ENCODE measurements around the gene TMEM107.
A peak's percentile ranks its signal among the peaks of the same experiment; 100 is the strongest.

The TMEM107 gene

DNA sequence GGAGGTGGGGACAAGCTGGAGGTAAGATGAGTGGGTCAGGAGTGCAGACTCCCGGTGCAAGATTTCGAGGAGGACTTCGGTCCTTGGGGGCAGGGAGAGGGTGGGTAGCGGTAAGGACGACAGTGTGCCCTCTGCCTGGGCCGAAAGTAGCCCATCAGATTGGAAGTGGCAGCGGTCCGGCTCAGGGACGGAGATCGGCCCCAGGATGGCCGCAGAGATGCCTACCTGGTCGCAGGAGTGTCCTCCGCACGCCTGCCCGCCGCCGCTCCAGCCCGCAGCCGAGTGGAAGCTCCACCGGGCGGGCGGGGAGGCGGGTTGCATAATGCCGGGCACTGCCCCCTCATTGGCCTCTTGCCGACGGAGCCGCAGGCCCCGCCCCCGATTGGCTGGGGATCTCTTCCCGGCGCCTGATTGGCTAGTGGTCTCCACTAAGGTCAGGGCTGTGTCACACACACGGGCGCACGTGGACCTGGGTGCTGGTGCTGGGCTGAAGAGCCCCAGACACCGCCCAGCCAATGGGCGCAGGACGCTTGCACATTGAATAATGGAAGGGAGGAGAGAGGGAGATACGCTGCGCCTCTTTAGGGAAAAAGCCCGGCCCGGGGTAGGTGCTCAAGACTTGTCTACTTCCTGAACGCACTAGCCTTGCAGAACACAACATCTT is 23.9 kb downstream of the TMEM107 start, which contains the start of gene PER1:
Gene PER1 (minus strand): TSS at position 293 of the 664 bp plus-strand sequence. CDS start 1,698 bp downstream, outside the sequence.
- peak within 1 kb of the TSS; percentile 100 for H3K27ac ChIP-seq
- peaks cover 54% of the 10 kb centered on the region for H3K79me2 ChIP-seq
- no peaks in the 10 kb centered on the region for H3K36me3 ChIP-seq (ENCODE audit: control insufficient read depth, insufficient read depth, low read length)
- peaks cover 30% of the 10 kb centered on the region for H3K4me1 ChIP-seq
- H3K9ac ChIP-seq: peak within 1 kb of the TSS; percentile 86
- peak within 1 kb of the TSS; percentile 95 for H3K4me2 ChIP-seq (ENCODE audit: low read length)
- H3K27me3 ChIP-seq (ENCODE audit: control insufficient read depth, insufficient read depth, low read length): no peaks in the 10 kb centered on the region
- H2AFZ ChIP-seq: no peak within 1 kb of the TSS
- no peaks in the 10 kb centered on the region for H3K9me3 ChIP-seq (ENCODE audit: control insufficient read depth, low read length)
- peak within 1 kb of the TSS; percentile 89 for H3K4me3 ChIP-seq (ENCODE audit: low read depth, low read length)
- TF ChIP-seq, protein P1, sequence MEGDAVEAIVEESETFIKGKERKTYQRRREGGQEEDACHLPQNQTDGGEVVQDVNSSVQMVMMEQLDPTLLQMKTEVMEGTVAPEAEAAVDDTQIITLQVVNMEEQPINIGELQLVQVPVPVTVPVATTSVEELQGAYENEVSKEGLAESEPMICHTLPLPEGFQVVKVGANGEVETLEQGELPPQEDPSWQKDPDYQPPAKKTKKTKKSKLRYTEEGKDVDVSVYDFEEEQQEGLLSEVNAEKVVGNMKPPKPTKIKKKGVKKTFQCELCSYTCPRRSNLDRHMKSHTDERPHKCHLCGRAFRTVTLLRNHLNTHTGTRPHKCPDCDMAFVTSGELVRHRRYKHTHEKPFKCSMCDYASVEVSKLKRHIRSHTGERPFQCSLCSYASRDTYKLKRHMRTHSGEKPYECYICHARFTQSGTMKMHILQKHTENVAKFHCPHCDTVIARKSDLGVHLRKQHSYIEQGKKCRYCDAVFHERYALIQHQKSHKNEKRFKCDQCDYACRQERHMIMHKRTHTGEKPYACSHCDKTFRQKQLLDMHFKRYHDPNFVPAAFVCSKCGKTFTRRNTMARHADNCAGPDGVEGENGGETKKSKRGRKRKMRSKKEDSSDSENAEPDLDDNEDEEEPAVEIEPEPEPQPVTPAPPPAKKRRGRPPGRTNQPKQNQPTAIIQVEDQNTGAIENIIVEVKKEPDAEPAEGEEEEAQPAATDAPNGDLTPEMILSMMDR (IDR thresholded peaks at IDR 0.05): no peak

DNA sequence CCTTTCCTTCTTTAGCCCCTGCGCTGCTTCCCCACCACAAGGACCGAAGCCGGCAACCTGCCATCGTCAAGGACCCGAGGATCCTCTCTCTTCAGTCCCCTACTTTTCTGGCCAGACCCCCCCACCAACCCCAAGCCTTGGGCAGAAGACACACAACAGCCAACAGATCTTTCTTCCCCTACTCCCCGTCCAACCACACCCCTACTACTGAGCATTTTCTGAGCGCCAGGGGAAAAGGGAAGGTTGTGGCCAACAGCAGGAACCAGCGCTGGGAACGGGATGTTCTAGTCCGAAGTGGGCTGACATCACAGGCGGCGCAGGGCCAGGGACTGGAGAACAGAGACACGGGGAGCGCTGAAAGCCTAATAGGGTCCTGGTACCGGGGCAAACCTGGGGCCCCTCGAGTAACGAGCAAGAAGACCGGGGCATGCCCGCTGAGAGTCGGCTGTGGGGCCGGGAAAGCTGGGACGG is 24.5 kb downstream of the TMEM107 start:
- Histone ChIP-seq H3K4me1 (peaks cover 30% of the 10 kb centered on the region), H3K79me2 (peaks cover 59% of the 10 kb centered on the region), H3K36me3 (ENCODE audit: control insufficient read depth, insufficient read depth, low read length) (no peaks in the 10 kb centered on the region), H2AFZ (no peak overlapping the region), H3K27ac (peak overlapping the region; percentile 100), H3K4me2 (ENCODE audit: low read length) (peak overlapping the region; percentile 95), H3K27me3 (ENCODE audit: control insufficient read depth, insufficient read depth, low read length) (no peaks in the 10 kb centered on the region), H3K9ac (peak overlapping the region; percentile 86), H3K4me3 (ENCODE audit: low read depth, low read length) (peak overlapping the region; percentile 89), H3K9me3 (ENCODE audit: control insufficient read depth, low read length) (no peaks in the 10 kb centered on the region)
- TF ChIP-seq, protein P1 (IDR thresholded peaks at IDR 0.05): no peak

DNA sequence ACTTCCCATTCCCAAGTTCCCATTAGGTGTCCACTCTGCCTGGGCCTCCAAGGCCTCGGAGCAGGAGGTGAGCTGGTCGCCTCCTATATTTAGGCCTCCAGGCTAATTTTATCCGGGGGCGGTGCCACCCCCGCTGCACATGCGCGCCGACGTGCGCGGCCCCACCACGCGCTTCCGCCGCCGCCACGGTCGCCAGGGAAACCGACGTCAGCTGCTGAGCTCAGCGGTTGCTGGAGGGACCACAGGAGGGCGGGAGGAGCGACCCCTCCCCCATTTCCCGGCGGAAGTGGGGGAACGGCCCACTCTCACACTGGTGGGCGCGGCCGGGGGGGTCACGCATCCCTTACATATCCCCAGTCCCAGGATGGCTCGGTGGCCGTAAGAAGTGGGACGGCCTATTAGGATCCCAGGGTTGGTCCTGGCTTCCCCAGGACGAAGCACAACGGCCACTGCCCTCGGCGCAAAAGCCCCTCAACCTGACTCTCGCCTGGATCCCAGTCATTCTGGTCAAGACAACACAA is 25.0 kb downstream of the TMEM107 start:
- Histone ChIP-seq H3K9ac (peak overlapping the region; percentile 86), H2AFZ (no peak overlapping the region), H3K4me3 (ENCODE audit: low read depth, low read length) (peak overlapping the region; percentile 89), H3K27ac (peak overlapping the region; percentile 100), H3K9me3 (ENCODE audit: control insufficient read depth, low read length) (no peaks in the 10 kb centered on the region), H3K4me2 (ENCODE audit: low read length) (peak overlapping the region; percentile 95), H3K79me2 (peaks cover 59% of the 10 kb centered on the region), H3K36me3 (ENCODE audit: control insufficient read depth, insufficient read depth, low read length) (no peaks in the 10 kb centered on the region), H3K4me1 (peaks cover 30% of the 10 kb centered on the region), H3K27me3 (ENCODE audit: control insufficient read depth, insufficient read depth, low read length) (no peaks in the 10 kb centered on the region)
- TF ChIP-seq, protein P1 (IDR thresholded peaks at IDR 0.05): no peak

DNA sequence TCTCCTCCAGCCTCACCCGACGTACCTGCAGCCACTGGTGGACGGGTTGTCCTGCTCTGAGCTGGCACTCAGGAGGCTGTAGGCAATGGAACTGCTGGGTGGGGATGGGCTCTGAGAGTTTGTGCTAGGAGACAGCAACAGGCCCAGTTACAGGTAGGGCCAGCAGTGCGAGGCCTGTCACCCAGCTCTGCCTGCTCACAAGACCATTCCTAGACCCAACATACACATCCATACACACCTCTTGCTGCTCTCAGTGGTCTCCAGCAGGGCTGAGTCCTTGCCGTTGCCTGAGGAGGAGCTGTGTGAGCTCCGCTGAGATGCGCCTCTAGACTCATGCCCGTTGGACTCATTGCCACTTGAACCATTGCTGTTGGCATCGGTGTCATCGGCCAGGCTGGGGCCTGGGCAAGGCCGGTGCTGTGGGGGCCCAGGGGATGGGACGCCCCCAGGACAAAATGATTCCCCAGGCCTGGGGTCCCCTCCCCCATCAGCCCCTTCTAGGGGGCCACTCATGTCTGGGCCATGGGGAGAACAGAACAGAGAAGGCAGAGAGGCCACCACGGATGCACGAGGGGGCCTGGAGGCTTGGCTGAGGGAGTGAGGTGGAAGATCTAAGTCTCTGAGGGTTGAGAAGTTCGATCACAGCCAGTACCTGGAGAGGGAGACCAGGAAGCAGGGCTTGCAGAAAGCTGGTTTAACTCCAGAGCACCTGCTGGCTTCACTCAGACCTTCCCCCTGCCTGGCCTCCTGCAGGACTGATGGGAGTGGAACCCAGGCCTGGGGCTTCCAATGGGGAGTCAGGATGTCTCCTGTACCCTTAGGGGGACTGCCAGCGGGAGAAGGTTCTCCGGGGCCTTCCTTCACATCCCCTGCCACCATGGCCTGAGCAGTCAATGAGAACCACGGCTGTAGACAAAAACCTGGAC is 25.7 kb downstream of the TMEM107 start:
- H3K9ac ChIP-seq: no peak overlapping the region
- H3K27me3 ChIP-seq (ENCODE audit: control insufficient read depth, insufficient read depth, low read length): no peaks in the 10 kb centered on the region
- H3K79me2 ChIP-seq: peaks cover 53% of the 10 kb centered on the region
- H3K4me1 ChIP-seq: peaks cover 30% of the 10 kb centered on the region
- H2AFZ ChIP-seq: no peak overlapping the region
- peak overlapping the region; percentile 100 for H3K27ac ChIP-seq
- TF ChIP-seq, protein P1 (IDR thresholded peaks at IDR 0.05): no peak
- no peaks in the 10 kb centered on the region for H3K9me3 ChIP-seq (ENCODE audit: control insufficient read depth, low read length)
- no peaks in the 10 kb centered on the region for H3K36me3 ChIP-seq (ENCODE audit: control insufficient read depth, insufficient read depth, low read length)
- H3K4me3 ChIP-seq (ENCODE audit: low read depth, low read length): peak overlapping the region; percentile 89
- H3K4me2 ChIP-seq (ENCODE audit: low read length): peak overlapping the region; percentile 95

All from parathyroid adenoma (tissue), 2 donors.